ENCODE results near the gene EFNA1.

GRCh38 chr1:155125946-155126555 is 1.6 kb upstream of the EFNA1 start:
- no peak for TF ChIP-seq EGR1 (IDR thresholded peaks at IDR 0.05; ENCODE audit: borderline replicate concordance, low read depth, low read length)
- no peak for TF ChIP-seq POLR2A (IDR thresholded peaks at IDR 0.05; ENCODE audit: control extremely low read depth in 1 of 2, low read depth in 2 of 2, low read length in 2 of 2)
- no peak for TF ChIP-seq CTCF (IDR thresholded peaks at IDR 0.05; ENCODE audit: control extremely low read depth in 1 of 3, insufficient read depth in 1 of 3, low read depth in 1 of 3, low read length in 3 of 3)
- TF ChIP-seq SIN3A (conservative IDR thresholded peaks at IDR 0.05 in 1 of 2, IDR thresholded peaks at IDR 0.05 in 1 of 2; ENCODE audit: low read depth in 1 of 2, low read length in 2 of 2), result no peak

All from H1 (cell line).